H9 (cell line): Measurements from ENCODE around the gene HEATR5A. TPM values are rescaled to one million over a fixed set of nuclear protein-coding genes. Genes with fewer than 3 reads are reported as not detected.
A peak's percentile ranks its signal among the peaks of the same experiment; 100 is the strongest.

Experiments
- DNase-seq: peaks from one replicate; pipeline ENCODE4 v3.0.0-alpha.2; 2017
- H2AFZ ChIP-seq: one replicate; pipeline ENCODE4 v1.6.1; 2013; ENCODE audit warnings: mild to moderate bottlenecking, low read length, control low read depth, moderate library complexity
- H2AK5ac ChIP-seq: 2 replicates; pipeline ENCODE4 v1.6.1; 2013; ENCODE audit warnings: low read length, control low read depth, mixed read lengths; ENCODE audit not compliant: insufficient read length
- H2BK120ac ChIP-seq: one replicate; pipeline ENCODE4 v1.6.1; 2013; ENCODE audit warnings: low read depth, mild to moderate bottlenecking, low read length, control low read depth, inconsistent platforms; ENCODE audit not compliant: poor library complexity, severe bottlenecking
- H2BK12ac ChIP-seq: 2 replicates; pipeline ENCODE4 v1.6.1; 2013; ENCODE audit warnings: low read length, control low read depth, mixed read lengths, low read depth; ENCODE audit not compliant: insufficient read length
- H2BK15ac ChIP-seq: 2 replicates; pipeline ENCODE4 v1.6.1; 2013; ENCODE audit warnings: low read depth, low read length, control low read depth
- H2BK20ac ChIP-seq: one replicate; pipeline ENCODE4 v1.6.1; 2013; ENCODE audit warnings: low read depth, mild to moderate bottlenecking, low read length, control low read depth, inconsistent platforms; ENCODE audit not compliant: poor library complexity, severe bottlenecking
- H2BK5ac ChIP-seq: 2 replicates; pipeline ENCODE4 v1.6.1; 2013; ENCODE audit warnings: low read length, control low read depth, mixed read lengths; ENCODE audit not compliant: insufficient read length
- H3K14ac ChIP-seq: 2 replicates; pipeline ENCODE4 v1.6.1; 2013; ENCODE audit warnings: low read length, control low read depth; ENCODE audit not compliant: insufficient read depth
- H3K18ac ChIP-seq: 2 replicates; pipeline ENCODE4 v1.6.1; 2013; ENCODE audit warnings: low read depth, mild to moderate bottlenecking, mixed read lengths, low read length, control low read depth; ENCODE audit not compliant: insufficient read length
- H3K23ac ChIP-seq: 2 replicates; pipeline ENCODE4 v1.6.1; 2013; ENCODE audit warnings: low read length, control low read depth, mixed read lengths, low read depth; ENCODE audit not compliant: insufficient read length
- H3K23me2 ChIP-seq: 2 replicates; pipeline ENCODE4 v1.6.1; 2013; ENCODE audit warnings: low read depth, mild to moderate bottlenecking, mixed read lengths, low read length, control low read depth; ENCODE audit not compliant: insufficient read length, poor library complexity, severe bottlenecking
- H3K27ac ChIP-seq: 2 replicates; pipeline ENCODE4 v1.5.1; 2013; ENCODE audit warnings: low read length, control low read depth, mixed read lengths, low read depth; ENCODE audit not compliant: insufficient read length
- H3K27me3 ChIP-seq: 2 replicates; pipeline ENCODE4 v1.6.1; 2013; ENCODE audit warnings: low read length, control low read depth, inconsistent platforms; ENCODE audit not compliant: insufficient read depth
- H3K4ac ChIP-seq: 2 replicates; pipeline ENCODE4 v1.6.1; 2013; ENCODE audit warnings: low read depth, mild to moderate bottlenecking, control low read depth, inconsistent platforms, low read length, moderate library complexity
- H3K4me1 ChIP-seq: 2 replicates; pipeline ENCODE4 v1.6.1; 2013; ENCODE audit warnings: low read length, control low read depth, inconsistent platforms; ENCODE audit not compliant: insufficient read depth
- H3K4me2 ChIP-seq: 2 replicates; pipeline ENCODE4 v1.6.1; 2013; ENCODE audit warnings: low read length, control low read depth, mixed read lengths; ENCODE audit not compliant: insufficient read length, insufficient read depth
- H3K56ac ChIP-seq: 2 replicates; pipeline ENCODE4 v1.6.1; 2013; ENCODE audit warnings: low read depth, mild to moderate bottlenecking, mixed read lengths, low read length, control low read depth; ENCODE audit not compliant: insufficient read length
- H3K79me1 ChIP-seq: 2 replicates; pipeline ENCODE4 v1.6.1; 2013; ENCODE audit warnings: low read depth, mild to moderate bottlenecking, moderate library complexity, low read length, control low read depth, inconsistent platforms; ENCODE audit not compliant: insufficient read depth, poor library complexity, severe bottlenecking
- H3K79me2 ChIP-seq: 2 replicates; pipeline ENCODE4 v1.6.1; 2013; ENCODE audit warnings: low read length, control low read depth, inconsistent platforms; ENCODE audit not compliant: insufficient read depth
- H3K9ac ChIP-seq: 2 replicates; pipeline ENCODE4 v1.6.1; 2013; ENCODE audit warnings: low read length, control low read depth, mixed read lengths; ENCODE audit not compliant: insufficient read length; ENCODE audit errors: extremely low read depth
- H3K9me3 ChIP-seq: one replicate; pipeline ENCODE4 v1.6.1; 2013; ENCODE audit warnings: low read depth, low read length, inconsistent platforms; ENCODE audit not compliant: control insufficient read depth
- H3T11ph ChIP-seq: one replicate; pipeline ENCODE4 v1.6.1; 2013; ENCODE audit warnings: mild to moderate bottlenecking, low read length, control low read depth, inconsistent platforms
- H4K20me1 ChIP-seq: one replicate; pipeline ENCODE4 v1.6.1; 2013; ENCODE audit not compliant: control insufficient read depth, insufficient read length, insufficient read depth
- H4K5ac ChIP-seq: 2 replicates; pipeline ENCODE4 v1.6.1; 2013; ENCODE audit warnings: low read depth, mild to moderate bottlenecking, mixed read lengths, low read length, control low read depth; ENCODE audit not compliant: insufficient read length
- H4K8ac ChIP-seq: replicated peaks from 2 replicates; pipeline ENCODE4 v1.6.1; 2013; ENCODE audit warnings: low read length, control low read depth, mixed read lengths, low read depth; ENCODE audit not compliant: insufficient read length
- H4K91ac ChIP-seq: 2 replicates; pipeline ENCODE4 v1.6.1; 2013; ENCODE audit warnings: low read depth, mild to moderate bottlenecking, moderate library complexity, mixed read lengths, low read length, control low read depth; ENCODE audit not compliant: insufficient read length
- H3K27ac Mint-ChIP-seq, 3 experiments: 2 replicates in 2 of 3; 3 replicates in 1 of 3; pipeline ENCODE4 v1.8.0; 2020 to 2021; ENCODE audit warnings: mixed read lengths in 3 of 3, mild to moderate bottlenecking in 1 of 3, moderate library complexity in 1 of 3
- H3K27me3 Mint-ChIP-seq: 2 replicates; pipeline ENCODE4 v1.8.0; 2021; ENCODE audit warnings: low read depth, mild to moderate bottlenecking, moderate library complexity, mixed read lengths
- H3K36me3 Mint-ChIP-seq, 3 experiments: 2 replicates in 2 of 3; 3 replicates in 1 of 3; pipeline ENCODE4 v1.8.0; 2020 to 2021; ENCODE audit warnings: low read depth in 3 of 3, mixed read lengths in 3 of 3; ENCODE audit not compliant: insufficient read depth in 1 of 3
- H3K4me1 Mint-ChIP-seq, 2 experiments: 2 replicates each; pipeline ENCODE4 v1.8.0; 2020; ENCODE audit warnings: mixed read lengths in 2 of 2
- H3K4me3 Mint-ChIP-seq, 2 experiments: 2 replicates in 1 of 2; 3 replicates in 1 of 2; pipeline ENCODE4 v1.8.0; 2020 to 2021; ENCODE audit warnings: mild to moderate bottlenecking in 2 of 2, mixed read lengths in 2 of 2, moderate library complexity in 1 of 2
- H3K9me3 Mint-ChIP-seq, 2 experiments: 2 replicates in 1 of 2; 3 replicates in 1 of 2; pipeline ENCODE4 v1.8.0; 2020; ENCODE audit warnings: mild to moderate bottlenecking in 2 of 2, mixed read lengths in 2 of 2, moderate library complexity in 1 of 2
- CTCF ChIP-seq: fragments of 200-600 bp; sonication (generic); conservative IDR thresholded peaks from 3 replicates; pipeline ENCODE4 v1.8.0; 2021; ENCODE audit warnings: antibody characterized with exemption, mild to moderate bottlenecking
- WGBS: extraction: QIAGEN DNeasy Blood & Tissue Kit; methylation state at CpG from one replicate; pipeline ENCODE4 v1.1.7; 2013; ENCODE audit warnings: missing lambda C conversion rate, low lambda C conversion rate, mixed read lengths; ENCODE audit not compliant: insufficient read length; ENCODE audit errors: extremely low coverage; 5-methylcytosine and 5-hydroxymethylcytosine counted together
- total RNA-seq: library from RNA; stranded (reverse); gene quantifications from 2 replicates; pipeline ENCODE4 v1.2.1, GENCODE V29; 2021

Gene HEATR5A
- total RNA-seq, 1 experiment from 2014 or later = 21.2 TPM

DNA sequence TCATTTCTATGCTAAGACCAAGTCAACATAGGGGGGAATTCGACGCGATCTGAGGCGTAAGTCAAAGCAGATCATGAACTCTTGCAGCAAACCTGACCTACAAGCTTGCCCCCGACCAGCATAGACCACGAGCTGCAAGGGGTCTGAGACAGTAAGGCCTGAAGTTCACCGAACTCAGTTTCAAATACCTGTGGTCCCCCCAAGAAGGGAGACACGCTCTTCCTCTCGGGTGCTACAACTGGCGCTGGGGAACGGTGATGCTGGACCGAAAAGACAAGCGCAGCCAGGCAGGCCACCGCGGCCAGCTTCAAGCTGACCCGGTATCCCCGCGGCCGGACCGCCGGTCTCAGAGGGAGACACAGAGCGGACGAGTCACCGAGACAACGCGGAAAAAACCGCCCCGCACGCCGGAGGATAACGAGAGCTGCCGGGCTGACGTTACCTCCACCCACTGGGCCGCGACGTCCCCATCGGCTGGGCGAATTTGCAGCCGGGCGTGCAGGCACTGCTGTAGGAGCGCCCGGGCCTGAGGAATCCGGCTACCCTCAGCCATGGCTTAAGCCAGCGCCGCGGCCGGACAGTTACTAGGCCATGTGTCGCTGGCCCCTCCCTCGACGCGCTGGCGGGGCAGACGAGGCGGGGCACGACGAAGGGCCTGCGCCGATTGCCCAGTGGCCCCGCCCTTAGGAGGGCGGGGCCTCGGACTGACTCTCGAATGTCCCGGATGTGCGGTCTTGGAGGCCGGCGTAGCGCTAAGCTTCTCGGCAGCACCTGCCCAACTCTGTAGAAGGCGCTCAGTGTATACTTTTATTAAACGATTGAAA is 36.7 kb upstream of the HEATR5A start, which contains the start of gene DTD2:
Gene DTD2 (minus strand): TSS at position 666 of the 824 bp plus-strand sequence. CDS start 113 bp downstream, at position 553.
- Histone ChIP-seq H3K27me3 (no peaks in the 10 kb centered on the region), H2AFZ (peak within 1 kb of the TSS; percentile 11), H3K23me2 (peaks cover 5% of the 10 kb centered on the region), H3K79me1 (no peaks in the 10 kb centered on the region), H2BK5ac (peak within 1 kb of the TSS; percentile 24), H3K23ac (no peak within 1 kb of the TSS), H4K8ac (no peak within 1 kb of the TSS), H3K4me1 (no peaks in the 10 kb centered on the region), H2BK12ac (no peak within 1 kb of the TSS), H4K5ac (peak within 1 kb of the TSS; percentile 73), H3K9ac (peak within 1 kb of the TSS; percentile 86), H3K56ac (no peak within 1 kb of the TSS), H3K4me2 (peak within 1 kb of the TSS; percentile 90), H3K18ac (peak within 1 kb of the TSS; percentile 99), H3T11ph (no peak within 1 kb of the TSS), H4K91ac (no peak within 1 kb of the TSS), H2BK20ac (no peak within 1 kb of the TSS), H3K9me3 (no peaks in the 10 kb centered on the region), H2BK15ac (no peak within 1 kb of the TSS), H3K4ac (no peak within 1 kb of the TSS), H3K14ac (peak within 1 kb of the TSS; percentile 96), H2BK120ac (no peak within 1 kb of the TSS), H3K79me2 (no peaks in the 10 kb centered on the region), H3K27ac (peak within 1 kb of the TSS; percentile 61), H2AK5ac (no peak within 1 kb of the TSS), H4K20me1 (no peaks in the 10 kb centered on the region)
- Mint-ChIP-seq H3K9me3 (no peaks in the 10 kb centered on the region), H3K4me1 (peaks cover 23 to 26% of the 10 kb centered on the region in 2 experiments), H3K27me3 (no peaks in the 10 kb centered on the region), H3K27ac (peak within 1 kb of the TSS; percentile 95 to 99 (median 99)), H3K4me3 (peak within 1 kb of the TSS; percentile 91 to 95), H3K36me3 (peaks cover 4 to 10% (median 9%) of the 10 kb centered on the region in 3 experiments; a peak in 5 of 7 replicates)
- DNase-seq = peak; percentile 94
- TF ChIP-seq CTCF = no peak
- WGBS = no CpG with 5 or more reads among the region's 70 CpGs
